PC-9 (cell line): ENCODE results near the gene TNIK. TPM values are rescaled to one million over a fixed set of nuclear protein-coding genes. Genes with fewer than 3 reads are reported as not detected.
A peak's percentile ranks its signal among the peaks of the same experiment; 100 is the strongest.

Experiments used
- BruUV-seq: library from RNA; stranded (reverse); fragments of 400-500 nt; replicated peaks from 2 replicates; lab custom pipeline; 2021; lab: Mats Ljungman, UMichigan
- CTCF ChIA-PET: fragments of 300-600 bp; sonication (Branson Sonifier 250); formaldehyde crosslinking; loops from one replicate; lab custom pipeline; 2022; ENCODE audit warnings: antibody characterized with exemption; lab: Charles Lee
- POLR2A ChIA-PET: fragments of 300-600 bp; sonication (Branson Sonifier 250); formaldehyde crosslinking; loops from one replicate; lab custom pipeline; 2022; ENCODE audit warnings: antibody characterized with exemption; ENCODE audit not compliant: unreplicated experiment; lab: Charles Lee
- DNase-seq, 2 experiments: peaks; one replicate each; pipeline versions ENCODE4 v3.0.0 to v3.0.0-alpha.2; 2015 to 2022; ENCODE audit warnings: mixed read lengths in 1 of 2
- H2AFZ ChIP-seq: fragments of 200-600 bp; sonication (generic); 2 replicates; pipeline ENCODE4 v1.8.1; 2017; ENCODE audit warnings: antibody characterized with exemption
- H3F3A ChIP-seq: fragments of 200-600 bp; sonication (generic); 2 replicates; pipeline ENCODE4 v1.8.1; 2017; ENCODE audit warnings: antibody characterized with exemption, mild to moderate bottlenecking, low read depth; ENCODE audit not compliant: insufficient read depth
- H3K27ac ChIP-seq: fragments of 200-600 bp; sonication (generic); 2 replicates; pipeline ENCODE4 v1.6.1; 2016; ENCODE audit warnings: mixed run types
- H3K27me3 ChIP-seq: fragments of 200-600 bp; sonication (generic); 2 replicates; pipeline ENCODE4 v1.6.1; 2016; ENCODE audit warnings: low read depth, mixed run types; ENCODE audit not compliant: insufficient read depth
- H3K36me3 ChIP-seq: fragments of 200-600 bp; sonication (generic); 2 replicates; pipeline ENCODE4 v1.6.1; 2016; ENCODE audit warnings: low read depth, mixed run types
- H3K4me1 ChIP-seq: fragments of 200-600 bp; sonication (generic); replicated peaks from 2 replicates; pipeline ENCODE4 v1.6.1; 2016; ENCODE audit warnings: mixed run types; ENCODE audit not compliant: insufficient read depth
- H3K4me2 ChIP-seq: fragments of 200-600 bp; sonication (generic); 2 replicates; pipeline ENCODE4 v1.6.1; 2017; ENCODE audit warnings: mixed run types
- H3K4me3 ChIP-seq: fragments of 200-600 bp; sonication (generic); 2 replicates; pipeline ENCODE4 v1.6.1; 2016; ENCODE audit warnings: mixed run types
- H3K79me2 ChIP-seq: fragments of 200-600 bp; sonication (generic); 2 replicates; pipeline ENCODE4 v1.6.1; 2017; ENCODE audit warnings: low read depth, mixed run types
- H3K9me2 ChIP-seq: fragments of 200-600 bp; sonication (generic); 2 replicates; pipeline ENCODE4 v1.8.1; 2017; ENCODE audit warnings: mild to moderate bottlenecking; ENCODE audit not compliant: insufficient read depth
- H3K9me3 ChIP-seq: fragments of 200-600 bp; sonication (generic); 2 replicates; pipeline ENCODE4 v1.8.1; 2016; ENCODE audit warnings: low read depth; ENCODE audit not compliant: insufficient read depth
- H4K20me1 ChIP-seq: fragments of 200-600 bp; sonication (generic); 2 replicates; pipeline ENCODE4 v1.8.1; 2017; ENCODE audit not compliant: insufficient read depth
- EZH2 ChIP-seq: fragments of 200-600 bp; sonication (generic); IDR thresholded peaks from 2 replicates; pipeline ENCODE4 v1.8.0; 2017; ENCODE audit warnings: antibody characterized with exemption, low read depth
- intact Hi-C: fragments of 100-400 bp; cut with micrococcal nuclease; formaldehyde crosslinking; loops from one replicate; pipeline ENCODE4 v1.10.0; 2022; ENCODE audit not compliant: unreplicated experiment
- total RNA-seq: library from RNA; stranded (reverse); gene quantifications from 2 replicates; pipeline ENCODE4 v1.2.3, GENCODE V29; 2021
- TF ChIP-seq, protein P1 (sequence below): fragments of 200-600 bp; sonication (generic); conservative IDR thresholded peaks from 2 replicates; pipeline ENCODE4 v1.6.1; 2017; ENCODE audit warnings: mixed run types, antibody characterized with exemption, mild to moderate bottlenecking, moderate library complexity

TNIK gene
- total RNA-seq, 1 experiment from 2014 or later, result 30.7 TPM

DNA sequence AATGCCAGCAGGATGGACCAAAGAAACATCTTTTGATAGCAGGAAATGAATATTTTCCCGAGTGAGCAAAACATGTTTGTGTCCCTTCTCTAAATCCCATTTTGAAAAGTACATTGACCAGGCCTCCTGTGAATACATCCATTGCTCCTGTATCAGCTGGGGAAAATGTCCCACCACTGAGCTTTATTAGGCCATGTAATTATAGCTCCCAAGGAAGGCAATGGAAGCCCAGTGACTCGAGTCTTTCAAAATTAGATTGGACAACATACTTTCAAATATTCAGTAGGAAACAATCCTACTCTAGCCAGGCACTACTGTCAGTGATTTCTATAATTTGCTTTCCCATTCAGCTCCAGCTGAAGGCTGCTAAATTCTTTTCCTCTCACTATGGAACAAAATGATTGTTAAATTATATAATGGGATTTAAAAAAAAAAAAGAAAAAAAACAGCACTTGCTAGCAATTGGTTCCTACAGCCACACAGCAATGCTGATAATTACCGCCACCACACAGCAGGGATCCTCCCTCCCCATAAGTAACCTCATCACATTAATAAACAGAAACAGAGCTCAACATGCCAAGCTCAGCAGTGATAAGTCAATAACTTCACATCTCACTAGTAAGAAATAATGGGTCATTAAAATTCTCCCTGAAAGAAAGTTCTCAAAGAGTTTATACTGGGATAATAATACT is 261.3 kb downstream of the TNIK start:
- CTCF ChIA-PET, result no interaction called here
- no TSS peak for BruUV-seq
- peaks cover 12% of the 10 kb centered on the region for H3F3A ChIP-seq
- H4K20me1 ChIP-seq, result no peaks in the 10 kb centered on the region
- POLR2A ChIA-PET, result interaction anchor here (0.5 to 0.6 kb wide), 2 partner anchors 18 to 232 kb away, joined by 3 read pairs; no protein-coding TSS in a partner anchor
- peaks cover 6% of the 10 kb centered on the region; the same call in 1 of the 2 replicates for H3K79me2 ChIP-seq
- DNase-seq, result no peak
- no peak for TF ChIP-seq EZH2
- TF ChIP-seq, protein P1, sequence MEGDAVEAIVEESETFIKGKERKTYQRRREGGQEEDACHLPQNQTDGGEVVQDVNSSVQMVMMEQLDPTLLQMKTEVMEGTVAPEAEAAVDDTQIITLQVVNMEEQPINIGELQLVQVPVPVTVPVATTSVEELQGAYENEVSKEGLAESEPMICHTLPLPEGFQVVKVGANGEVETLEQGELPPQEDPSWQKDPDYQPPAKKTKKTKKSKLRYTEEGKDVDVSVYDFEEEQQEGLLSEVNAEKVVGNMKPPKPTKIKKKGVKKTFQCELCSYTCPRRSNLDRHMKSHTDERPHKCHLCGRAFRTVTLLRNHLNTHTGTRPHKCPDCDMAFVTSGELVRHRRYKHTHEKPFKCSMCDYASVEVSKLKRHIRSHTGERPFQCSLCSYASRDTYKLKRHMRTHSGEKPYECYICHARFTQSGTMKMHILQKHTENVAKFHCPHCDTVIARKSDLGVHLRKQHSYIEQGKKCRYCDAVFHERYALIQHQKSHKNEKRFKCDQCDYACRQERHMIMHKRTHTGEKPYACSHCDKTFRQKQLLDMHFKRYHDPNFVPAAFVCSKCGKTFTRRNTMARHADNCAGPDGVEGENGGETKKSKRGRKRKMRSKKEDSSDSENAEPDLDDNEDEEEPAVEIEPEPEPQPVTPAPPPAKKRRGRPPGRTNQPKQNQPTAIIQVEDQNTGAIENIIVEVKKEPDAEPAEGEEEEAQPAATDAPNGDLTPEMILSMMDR, result no peak
- no peak overlapping the region for H2AFZ ChIP-seq
- peaks cover 6% of the 10 kb centered on the region; the same call in 1 of the 2 replicates for H3K9me3 ChIP-seq
- no peaks in the 10 kb centered on the region for H3K27me3 ChIP-seq
- peaks cover 18% of the 10 kb centered on the region for H3K36me3 ChIP-seq
- intact Hi-C loops, result no loop called here
- H3K27ac ChIP-seq, result no peak overlapping the region
- no peaks in the 10 kb centered on the region for H3K9me2 ChIP-seq
- no peak overlapping the region for H3K4me2 ChIP-seq
- H3K4me1 ChIP-seq, result peaks cover 14% of the 10 kb centered on the region
- no peak overlapping the region for H3K4me3 ChIP-seq

DNA sequence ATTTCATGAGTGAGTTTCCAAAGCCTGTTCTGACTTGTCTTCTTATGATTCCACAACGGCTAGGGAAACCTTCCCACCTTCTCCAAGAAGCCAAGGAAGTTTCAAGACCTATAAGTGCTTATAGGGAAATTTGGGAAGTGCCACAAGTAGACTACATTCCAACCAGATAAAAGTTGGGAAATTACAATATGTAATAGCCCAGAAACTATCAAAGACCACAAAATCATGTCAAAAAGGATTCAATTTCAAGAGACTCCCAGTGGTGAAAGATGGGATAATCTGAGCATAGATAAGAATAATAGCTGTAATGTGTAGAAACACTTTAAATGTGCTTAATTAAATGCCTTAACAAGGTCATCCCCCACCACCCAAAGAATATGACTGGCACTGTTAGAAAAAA is 264.5 kb downstream of the TNIK start:
- Histone ChIP-seq H3K9me2 (no peaks in the 10 kb centered on the region), H3K4me2 (no peak overlapping the region), H4K20me1 (no peaks in the 10 kb centered on the region), H3K36me3 (peaks cover 25% of the 10 kb centered on the region), H3K4me3 (no peak overlapping the region), H3K79me2 (peaks cover 2% of the 10 kb centered on the region; the same call in 1 of the 2 replicates), H3K27ac (no peak overlapping the region), H3K4me1 (peaks cover 44% of the 10 kb centered on the region), H3F3A (peaks cover 32% of the 10 kb centered on the region), H2AFZ (no peak overlapping the region), H3K9me3 (peaks cover 13% of the 10 kb centered on the region; the same call in 1 of the 2 replicates), H3K27me3 (no peaks in the 10 kb centered on the region)
- DNase-seq, result no peak
- CTCF ChIA-PET, result no interaction called here
- POLR2A ChIA-PET, result interaction anchor here (0.7 kb wide), 1 partner anchor 20 kb away, joined by 4 read pairs; no protein-coding TSS in a partner anchor
- BruUV-seq, result no TSS peak
- intact Hi-C loops, result no loop called here
- TF ChIP-seq, protein P1, result peak; percentile 32; the same call in 1 of the 2 replicates
- no peak for TF ChIP-seq EZH2

DNA sequence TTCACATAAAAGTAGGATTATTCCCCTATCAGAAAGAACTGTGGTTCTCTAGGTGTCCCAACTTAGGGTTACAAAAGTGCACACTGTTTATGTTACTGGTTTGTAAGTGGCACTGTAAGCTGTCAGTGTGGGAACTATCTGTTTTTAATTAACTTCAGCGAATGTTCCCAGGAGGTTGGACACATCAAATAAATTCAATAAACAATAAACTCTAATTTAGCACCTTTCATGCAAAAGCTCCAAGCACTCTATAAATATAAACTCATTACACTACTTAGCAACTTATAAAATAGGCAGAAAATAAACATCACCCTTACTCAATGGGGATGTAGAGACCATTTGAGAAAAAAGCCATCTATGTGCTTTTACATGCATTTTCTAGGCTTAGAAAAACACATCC is 265.2 kb downstream of the TNIK start:
- intact Hi-C loops, result no loop called here
- no peak overlapping the region for H3K27ac ChIP-seq
- DNase-seq, result no peak
- ChIA-PET CTCF (no interaction called here), POLR2A (no interaction called here)
- no peak overlapping the region for H3K4me2 ChIP-seq
- TF ChIP-seq, protein P1, result no peak
- TF ChIP-seq EZH2, result no peak
- no peaks in the 10 kb centered on the region for H4K20me1 ChIP-seq
- H3K36me3 ChIP-seq, result peaks cover 27% of the 10 kb centered on the region
- peaks cover 32% of the 10 kb centered on the region for H3F3A ChIP-seq
- no peaks in the 10 kb centered on the region for H3K9me2 ChIP-seq
- H3K79me2 ChIP-seq, result peaks cover 2% of the 10 kb centered on the region; the same call in 1 of the 2 replicates
- no TSS peak for BruUV-seq
- H2AFZ ChIP-seq, result no peak overlapping the region
- H3K27me3 ChIP-seq, result no peaks in the 10 kb centered on the region
- H3K4me1 ChIP-seq, result peaks cover 51% of the 10 kb centered on the region
- no peak overlapping the region for H3K4me3 ChIP-seq
- H3K9me3 ChIP-seq, result peaks cover 13% of the 10 kb centered on the region; the same call in 1 of the 2 replicates
